ENCODE measurements around the gene SIKE1. TPM values are rescaled to one million over a fixed set of nuclear protein-coding genes. Genes with fewer than 3 reads are reported as not detected.
"Not testable (repeated sequence)": the region's sequence is repeated elsewhere in the genome, so short reads cannot be mapped to it uniquely, and the experiment has no call there.

The SIKE1 gene
- total RNA-seq: 10 to 100 TPM; 73.3 to 74.9 TPM

GRCh38 chr1:114780344-114781226 lies at the start of gene SIKE1:
Gene SIKE1 (minus strand): TSS chr1:114780685. CDS start chr1:114780607, 78 bp downstream.
- H3K4me1 Mint-ChIP-seq: peaks cover 18% of the 10 kb centered on the region
- peak; percentile 92 for DNase-seq
- no peaks in the 10 kb centered on the region for H3K9me3 Mint-ChIP-seq
- no peaks in the 10 kb centered on the region for H3K27me3 Mint-ChIP-seq
- H3K36me3 Mint-ChIP-seq: peaks cover 32% of the 10 kb centered on the region
- H3K4me3 Mint-ChIP-seq: peak within 1 kb of the TSS; percentile 100
- H3K27ac Mint-ChIP-seq: peak within 1 kb of the TSS; percentile 99

DNA sequence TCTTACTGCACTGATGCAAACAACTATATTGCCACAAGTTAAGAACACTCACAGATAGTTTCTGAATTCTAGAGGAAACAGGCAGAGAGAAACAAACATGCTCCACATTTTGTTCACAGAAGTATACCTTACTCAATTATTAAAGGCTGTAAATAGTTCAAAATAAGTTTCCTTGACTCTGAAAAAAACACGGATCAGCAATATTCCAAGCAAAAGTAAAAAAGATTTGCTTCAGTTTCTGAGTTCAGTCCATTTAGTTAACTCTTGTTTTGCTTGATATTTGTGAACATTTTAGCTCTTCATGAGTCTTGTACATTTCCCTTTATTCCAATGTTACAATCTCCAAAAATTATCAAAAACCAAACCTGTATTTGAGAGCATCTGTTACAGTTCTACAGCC lies 49.6 kb upstream of the SIKE1 start:
- H3K27me3 Mint-ChIP-seq, H3K27ac Mint-ChIP-seq, H3K4me1 Mint-ChIP-seq, H3K9me3 Mint-ChIP-seq, H3K4me3 Mint-ChIP-seq, H3K36me3 Mint-ChIP-seq, DNase-seq: not testable (repeated sequence)

- Mint-ChIP-seq H3K9me3 (peaks cover 14% of the 10 kb centered on the region), H3K27me3 (peaks cover 6% of the 10 kb centered on the region), H3K27ac (no peak overlapping the region), H3K4me3 (no peak overlapping the region), H3K4me1 (no peaks in the 10 kb centered on the region), H3K36me3 (no peaks in the 10 kb centered on the region)
- no peak for DNase-seq
These were observed 47.8 kb upstream of the SIKE1 start for GRCh38 chr1:114828251-114828650.

- Mint-ChIP-seq H3K9me3 (peaks cover 24% of the 10 kb centered on the region), H3K27ac (no peak overlapping the region), H3K4me1 (no peaks in the 10 kb centered on the region), H3K36me3 (no peaks in the 10 kb centered on the region), H3K27me3 (peaks cover 14% of the 10 kb centered on the region), H3K4me3 (no peak overlapping the region)
- no peak for DNase-seq
These were observed 41.5 kb upstream of the SIKE1 start for GRCh38 chr1:114821978-114822377.

DNA sequence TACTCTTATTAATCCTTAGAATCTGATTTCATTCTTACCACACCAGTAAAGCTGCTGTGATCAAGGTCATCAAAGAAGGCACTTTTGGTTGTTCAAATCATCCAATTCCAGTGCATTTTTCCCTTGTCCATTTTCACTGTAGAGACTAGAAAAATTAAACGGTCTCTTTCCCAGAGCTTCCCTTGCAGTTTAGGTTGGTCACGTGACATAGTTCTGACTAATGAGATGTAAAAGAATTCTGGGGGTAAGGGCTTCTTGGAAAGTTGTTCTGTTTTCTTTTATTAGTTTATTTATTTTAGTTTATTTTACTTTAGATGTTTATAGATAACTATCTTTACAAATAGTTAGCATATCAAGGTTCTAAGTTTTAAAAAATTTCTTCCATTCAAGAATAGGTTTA lies 39.9 kb upstream of the SIKE1 start:
- H3K27me3 Mint-ChIP-seq: peaks cover 11% of the 10 kb centered on the region
- no peak overlapping the region for H3K4me3 Mint-ChIP-seq
- H3K27ac Mint-ChIP-seq: no peak overlapping the region
- DNase-seq: no peak
- peaks cover 23% of the 10 kb centered on the region for H3K9me3 Mint-ChIP-seq
- H3K36me3 Mint-ChIP-seq: no peaks in the 10 kb centered on the region
- no peaks in the 10 kb centered on the region for H3K4me1 Mint-ChIP-seq

DNA sequence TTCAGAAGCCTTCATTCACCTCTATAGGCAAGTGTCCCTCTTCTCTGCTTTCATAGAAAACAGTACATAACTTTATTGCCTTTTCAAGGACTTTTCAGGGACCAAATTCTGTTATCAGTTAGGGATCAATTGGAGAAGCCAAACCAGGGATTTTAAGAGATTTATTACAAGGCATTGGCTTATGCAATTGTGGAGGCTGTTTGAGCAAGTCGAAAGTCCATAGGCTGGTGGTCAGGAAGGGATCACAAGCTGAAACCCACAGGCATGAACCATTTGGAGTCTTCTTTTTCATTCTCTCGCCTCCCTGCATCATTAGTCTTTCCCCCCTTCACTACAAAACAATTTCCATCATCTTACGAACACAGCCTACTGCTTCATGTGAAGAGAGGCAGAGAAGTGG lies 39.4 kb upstream of the SIKE1 start:
- H3K4me1 Mint-ChIP-seq: no peaks in the 10 kb centered on the region
- no peak overlapping the region for H3K4me3 Mint-ChIP-seq
- peaks cover 20% of the 10 kb centered on the region for H3K9me3 Mint-ChIP-seq
- H3K27ac Mint-ChIP-seq: no peak overlapping the region
- peaks cover 11% of the 10 kb centered on the region for H3K27me3 Mint-ChIP-seq
- no peaks in the 10 kb centered on the region for H3K36me3 Mint-ChIP-seq
- DNase-seq: no peak

- not testable (repeated sequence) for H3K4me3 Mint-ChIP-seq, H3K9me3 Mint-ChIP-seq, DNase-seq, H3K4me1 Mint-ChIP-seq, H3K36me3 Mint-ChIP-seq, H3K27ac Mint-ChIP-seq
- H3K27me3 Mint-ChIP-seq: peaks cover 12% of the 10 kb centered on the region
These were observed 24.0 kb upstream of the SIKE1 start for GRCh38 chr1:114804449-114804848.

- Mint-ChIP-seq H3K27me3 (peaks cover 14% of the 10 kb centered on the region), H3K4me3 (no peak overlapping the region), H3K27ac (no peak overlapping the region), H3K36me3 (no peaks in the 10 kb centered on the region), H3K9me3 (no peaks in the 10 kb centered on the region), H3K4me1 (no peaks in the 10 kb centered on the region)
- DNase-seq: no peak
These were observed 22.5 kb upstream of the SIKE1 start for GRCh38 chr1:114803001-114803400.

DNA sequence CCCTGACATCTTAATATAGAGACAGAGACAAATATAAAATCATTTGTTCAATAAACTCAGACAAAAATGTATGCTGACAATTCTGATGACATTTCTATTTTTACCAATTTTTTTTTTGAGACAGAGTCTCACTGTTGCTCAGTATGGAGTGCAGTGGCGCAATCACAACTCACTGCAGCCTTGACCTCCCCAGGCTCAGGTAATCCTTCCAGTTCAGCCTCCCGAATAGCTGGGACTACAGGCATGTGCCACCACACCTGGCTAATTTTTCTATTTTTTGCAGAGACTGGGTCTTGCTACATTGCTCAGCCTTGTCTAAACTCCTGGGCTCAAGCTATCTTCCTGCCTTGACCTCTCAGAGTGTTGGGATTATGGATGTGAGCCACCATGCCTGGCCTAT lies 13.6 kb upstream of the SIKE1 start:
- H3K9me3 Mint-ChIP-seq: no peaks in the 10 kb centered on the region
- H3K27ac Mint-ChIP-seq: no peak overlapping the region
- no peak overlapping the region for H3K4me3 Mint-ChIP-seq
- DNase-seq: no peak
- peaks cover 17% of the 10 kb centered on the region for H3K27me3 Mint-ChIP-seq
- H3K36me3 Mint-ChIP-seq: no peaks in the 10 kb centered on the region
- no peaks in the 10 kb centered on the region for H3K4me1 Mint-ChIP-seq

DNA sequence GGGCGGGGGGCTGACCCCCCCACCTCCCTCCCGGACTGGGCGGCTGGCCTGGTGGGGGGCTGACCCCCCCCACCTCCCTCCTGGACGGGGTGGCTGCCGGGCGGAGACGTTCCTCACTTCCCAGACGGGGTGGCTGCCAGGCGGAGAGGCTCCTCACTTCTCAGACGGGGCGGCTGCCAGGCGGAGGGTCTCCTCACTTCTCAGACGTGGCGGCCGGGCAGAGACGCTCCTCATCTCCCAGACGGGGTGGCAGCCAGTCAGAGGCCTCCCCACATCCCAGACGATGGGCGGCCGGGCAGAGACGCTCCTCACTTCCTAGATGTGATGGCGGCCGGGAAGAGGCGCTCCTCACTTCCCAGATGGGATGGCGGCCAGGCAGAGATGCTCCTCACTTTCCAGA lies 10.1 kb upstream of the SIKE1 start:
- not testable (repeated sequence) for H3K4me3 Mint-ChIP-seq, DNase-seq, H3K4me1 Mint-ChIP-seq, H3K27ac Mint-ChIP-seq
- peaks cover 12% of the 10 kb centered on the region for H3K36me3 Mint-ChIP-seq
- peaks cover 21% of the 10 kb centered on the region for H3K9me3 Mint-ChIP-seq
- peaks cover 17% of the 10 kb centered on the region for H3K27me3 Mint-ChIP-seq

DNA sequence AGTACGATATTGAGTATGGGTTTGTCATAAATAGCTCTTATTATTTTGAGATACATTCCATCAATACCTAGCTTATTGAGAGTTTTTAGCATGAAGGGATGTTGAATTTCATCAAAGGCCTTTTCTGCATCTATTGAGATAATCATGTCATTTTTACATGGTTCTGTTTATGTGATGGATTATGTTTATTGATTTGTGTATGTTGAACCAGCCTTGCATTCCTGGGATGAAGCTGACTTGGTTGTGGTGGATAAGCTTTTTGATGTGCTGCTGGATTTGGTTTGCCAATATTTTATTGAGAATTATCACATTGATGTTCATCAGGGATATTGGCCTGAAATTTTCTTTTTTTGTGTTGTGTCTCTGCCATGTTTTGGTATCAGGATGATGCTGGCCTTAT lies 6.0 kb upstream of the SIKE1 start:
- DNase-seq, H3K4me3 Mint-ChIP-seq, H3K27ac Mint-ChIP-seq, H3K4me1 Mint-ChIP-seq: not testable (repeated sequence)
- H3K27me3 Mint-ChIP-seq: peaks cover 10% of the 10 kb centered on the region
- peaks cover 21% of the 10 kb centered on the region for H3K9me3 Mint-ChIP-seq
- H3K36me3 Mint-ChIP-seq: peaks cover 12% of the 10 kb centered on the region

DNA sequence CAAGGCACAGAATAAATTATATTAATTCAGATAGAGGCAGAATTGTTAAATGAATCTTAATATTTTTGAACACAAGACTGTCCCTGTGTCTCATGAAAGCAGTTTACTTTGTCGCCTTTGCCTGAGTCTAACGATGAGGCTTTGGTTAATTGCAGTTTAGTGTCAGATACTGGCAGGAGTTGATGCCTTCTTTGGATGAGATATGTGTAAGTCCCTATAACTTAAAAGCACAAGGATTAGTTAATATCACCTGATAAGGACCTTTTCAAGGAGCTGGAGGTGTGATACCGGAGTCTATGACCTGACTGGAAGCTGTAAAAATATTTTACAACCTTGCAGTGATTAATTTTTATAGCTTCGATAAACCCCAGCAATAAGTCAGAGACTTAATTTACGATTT lies 2.0 kb upstream of the SIKE1 start:
- no peak for DNase-seq
- Mint-ChIP-seq H3K4me1 (peaks cover 18% of the 10 kb centered on the region), H3K4me3 (no peak overlapping the region), H3K9me3 (peaks cover 16% of the 10 kb centered on the region), H3K27ac (no peak overlapping the region), H3K36me3 (peaks cover 29% of the 10 kb centered on the region), H3K27me3 (peaks cover 4% of the 10 kb centered on the region)

GRCh38 chr1:114779722-114780121 lies 763 bp downstream of the SIKE1 start:
- DNase-seq: no peak
- H3K4me3 Mint-ChIP-seq: peak overlapping the region; percentile 100
- H3K9me3 Mint-ChIP-seq: no peaks in the 10 kb centered on the region
- no peaks in the 10 kb centered on the region for H3K27me3 Mint-ChIP-seq
- peaks cover 32% of the 10 kb centered on the region for H3K36me3 Mint-ChIP-seq
- peak overlapping the region; percentile 99 for H3K27ac Mint-ChIP-seq
- H3K4me1 Mint-ChIP-seq: peaks cover 18% of the 10 kb centered on the region

DNA sequence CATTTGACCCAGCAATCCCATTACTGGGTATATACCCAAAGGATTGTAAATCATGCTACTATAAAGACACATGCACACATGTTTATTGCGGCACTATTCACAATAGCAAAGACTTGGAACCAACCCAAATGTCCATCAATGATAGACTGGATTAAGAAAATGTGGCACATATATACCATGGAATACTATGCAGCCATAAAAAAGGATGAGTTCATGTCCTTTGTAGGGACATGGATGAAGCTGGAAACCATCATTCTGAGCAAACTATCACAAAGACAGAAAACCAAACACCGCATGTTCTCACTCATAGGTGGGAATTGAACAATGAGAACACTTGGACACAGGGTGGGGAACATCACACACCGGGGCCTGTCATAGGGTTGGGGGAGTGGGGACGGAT lies 3.8 kb downstream of the SIKE1 start:
- H3K27me3 Mint-ChIP-seq, H3K4me3 Mint-ChIP-seq, H3K27ac Mint-ChIP-seq, H3K9me3 Mint-ChIP-seq, DNase-seq: not testable (repeated sequence)
- peaks cover 18% of the 10 kb centered on the region for H3K4me1 Mint-ChIP-seq
- peaks cover 32% of the 10 kb centered on the region for H3K36me3 Mint-ChIP-seq

- Mint-ChIP-seq H3K36me3 (peaks cover 11% of the 10 kb centered on the region), H3K9me3 (no peaks in the 10 kb centered on the region), H3K27ac (no peak overlapping the region), H3K4me1 (no peaks in the 10 kb centered on the region), H3K4me3 (no peak overlapping the region), H3K27me3 (no peaks in the 10 kb centered on the region)
- DNase-seq: no peak
These were observed 8.5 kb downstream of the SIKE1 start for GRCh38 chr1:114771992-114772391.

- Mint-ChIP-seq H3K4me3 (no peak overlapping the region), H3K36me3 (peaks cover 2% of the 10 kb centered on the region), H3K9me3 (no peaks in the 10 kb centered on the region), H3K27me3 (no peaks in the 10 kb centered on the region), H3K4me1 (no peaks in the 10 kb centered on the region), H3K27ac (no peak overlapping the region)
- DNase-seq: no peak
These were observed 9.5 kb downstream of the SIKE1 start for GRCh38 chr1:114770989-114771388.

Measured in activated naive CD8-positive, alpha-beta T cell treated with anti-CD3 and anti-CD28 coated beads for 36 hours (primary cell).